Suppressor macrophage treated with lipopolysaccharide for 4 hours (primary cell): Measurements from ENCODE around the gene AIG1.
A peak's percentile ranks its signal among the peaks of the same experiment; 100 is the strongest.
"Not testable (repeated sequence)": the region's sequence is repeated elsewhere in the genome, so short reads cannot be mapped to it uniquely, and the experiment has no call there.

ENCODE experiments used
- DNase-seq: peaks from one replicate; pipeline ENCODE4 v3.0.0-alpha.2; 2020

AIG1 gene

DNA sequence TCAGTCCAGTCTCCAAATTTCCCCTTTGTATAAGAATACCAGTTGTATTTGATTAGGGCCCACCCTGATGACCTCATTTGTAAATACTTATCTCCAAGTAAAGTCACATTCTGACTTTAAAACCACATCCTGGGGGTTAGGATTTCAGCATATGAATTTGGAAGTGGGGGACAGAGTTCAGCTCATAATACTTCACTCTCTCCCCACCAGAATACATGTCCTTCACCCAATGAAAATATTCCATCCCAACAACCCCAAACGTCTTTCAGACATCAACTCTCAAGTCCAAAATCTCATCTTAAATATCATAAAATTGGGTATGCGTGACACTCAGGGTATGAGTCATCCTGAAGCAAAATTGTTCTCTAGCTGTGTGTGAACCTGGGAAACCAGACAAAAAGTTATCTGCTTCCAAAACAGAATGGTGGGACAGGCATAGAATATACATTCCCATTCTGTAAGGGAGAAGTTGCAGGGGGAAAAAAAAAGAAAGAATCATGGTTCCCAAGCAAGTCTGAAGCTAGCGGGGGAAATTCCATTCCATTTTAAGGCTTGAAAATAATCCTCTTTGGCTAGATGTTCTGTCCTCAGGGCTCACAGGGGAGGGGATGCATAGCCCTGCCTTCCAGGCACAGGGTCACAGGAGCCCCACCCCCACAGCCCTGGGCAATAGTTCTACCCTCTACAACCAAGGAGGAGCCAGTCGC, 275.9 kb downstream of the AIG1 start:
- DNase-seq = no peak

DNA sequence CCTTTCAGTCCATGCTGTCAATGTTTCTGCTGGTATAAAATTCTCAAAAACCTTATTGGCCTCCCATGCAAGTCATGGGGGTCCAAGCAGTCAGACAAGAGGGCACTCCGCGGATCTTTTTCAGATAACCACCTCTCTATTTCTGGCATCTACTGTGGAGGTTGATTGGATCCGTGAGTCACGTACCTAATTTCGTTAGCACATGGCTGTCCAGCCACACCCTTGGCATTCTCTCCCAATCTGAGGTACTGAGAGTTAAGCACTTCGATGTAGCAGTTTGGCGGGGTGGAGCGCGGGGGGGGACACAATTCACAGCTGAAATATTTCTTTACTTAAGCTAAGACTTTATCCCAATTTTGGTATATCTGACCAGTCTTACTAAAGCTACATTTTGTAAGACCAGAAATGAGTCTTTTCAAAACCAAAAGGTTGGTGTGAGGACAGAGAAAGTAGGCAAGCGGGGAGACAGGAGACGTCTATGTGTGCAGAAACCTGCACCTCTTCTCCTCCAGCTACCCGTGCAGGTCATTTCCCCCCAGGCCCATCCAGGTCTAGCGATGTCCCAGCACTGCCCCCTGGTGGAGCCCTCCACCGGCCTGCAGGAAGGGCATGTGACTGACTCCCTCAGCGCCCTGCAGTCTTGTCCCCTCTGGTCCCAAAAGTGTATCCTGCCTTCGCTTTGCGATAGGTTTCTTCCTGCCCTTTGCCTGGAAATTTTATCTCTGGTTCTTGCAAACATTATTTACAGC, 276.7 kb downstream of the AIG1 start:
- peak; percentile 23 for DNase-seq

DNA sequence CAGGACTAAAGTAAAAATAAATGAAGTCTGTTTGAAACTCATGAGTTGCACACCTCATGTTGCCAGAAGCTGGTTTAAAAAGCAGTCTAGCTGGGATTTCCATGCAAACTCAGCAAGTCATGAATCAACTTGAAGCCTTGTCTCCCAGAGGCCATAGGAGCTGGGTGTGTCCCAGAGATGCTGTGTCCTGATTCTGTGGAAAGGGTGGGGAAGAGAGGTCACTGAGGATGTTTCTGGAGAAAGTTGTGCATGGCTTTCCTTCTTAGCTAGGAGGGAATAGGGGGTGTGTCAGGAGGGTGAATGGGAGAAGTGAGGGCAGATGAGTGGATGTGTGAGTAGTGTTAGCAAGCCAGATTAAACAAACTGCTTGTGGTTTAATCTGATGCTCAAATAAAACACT, 278.5 kb downstream of the AIG1 start:
- no peak for DNase-seq

DNA sequence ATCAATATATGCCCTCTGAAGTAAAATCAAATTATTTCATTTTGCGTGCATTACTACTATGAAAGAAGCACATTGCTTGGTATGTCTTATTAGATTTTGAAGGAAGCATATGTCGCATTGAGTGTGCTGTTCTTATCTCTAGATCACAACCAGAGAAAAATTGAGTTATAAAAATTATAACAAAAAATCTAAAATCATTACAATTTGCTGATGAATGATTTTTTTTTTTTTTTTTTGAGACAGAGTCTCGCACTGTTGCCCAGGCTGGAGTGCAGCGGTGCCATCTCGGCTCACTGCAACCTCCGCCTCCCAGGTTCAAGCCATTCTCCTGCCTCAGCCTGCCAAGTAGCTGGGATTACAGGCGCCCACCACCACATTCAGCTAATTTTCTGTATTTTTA, 284.8 kb downstream of the AIG1 start:
- not testable (repeated sequence) for DNase-seq

GRCh38 chr6:143346004-143346403, 285.3 kb downstream of the AIG1 start:
- no peak for DNase-seq

- no peak for DNase-seq
These were observed 287.8 kb downstream of the AIG1 start for GRCh38 chr6:143348531-143348930.

DNA sequence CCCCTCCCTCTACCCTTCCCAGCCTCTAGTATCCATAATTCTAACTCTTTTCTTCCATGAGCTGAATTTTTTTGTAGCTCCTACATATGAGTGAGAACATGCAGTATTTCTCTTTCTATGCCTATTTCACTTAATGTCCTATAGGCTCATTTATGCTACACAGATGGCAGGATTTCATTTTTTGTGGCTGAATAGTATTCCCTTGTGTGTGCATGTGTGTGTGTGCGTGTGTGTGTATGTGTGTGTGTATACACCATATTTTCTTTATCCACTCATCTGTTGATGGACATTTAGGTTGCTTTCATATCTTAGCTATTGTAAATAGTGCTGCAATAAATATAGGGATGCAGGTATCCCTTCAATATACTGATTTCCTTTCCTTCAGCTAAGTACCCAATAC, 288.8 kb downstream of the AIG1 start:
- DNase-seq = no peak

DNA sequence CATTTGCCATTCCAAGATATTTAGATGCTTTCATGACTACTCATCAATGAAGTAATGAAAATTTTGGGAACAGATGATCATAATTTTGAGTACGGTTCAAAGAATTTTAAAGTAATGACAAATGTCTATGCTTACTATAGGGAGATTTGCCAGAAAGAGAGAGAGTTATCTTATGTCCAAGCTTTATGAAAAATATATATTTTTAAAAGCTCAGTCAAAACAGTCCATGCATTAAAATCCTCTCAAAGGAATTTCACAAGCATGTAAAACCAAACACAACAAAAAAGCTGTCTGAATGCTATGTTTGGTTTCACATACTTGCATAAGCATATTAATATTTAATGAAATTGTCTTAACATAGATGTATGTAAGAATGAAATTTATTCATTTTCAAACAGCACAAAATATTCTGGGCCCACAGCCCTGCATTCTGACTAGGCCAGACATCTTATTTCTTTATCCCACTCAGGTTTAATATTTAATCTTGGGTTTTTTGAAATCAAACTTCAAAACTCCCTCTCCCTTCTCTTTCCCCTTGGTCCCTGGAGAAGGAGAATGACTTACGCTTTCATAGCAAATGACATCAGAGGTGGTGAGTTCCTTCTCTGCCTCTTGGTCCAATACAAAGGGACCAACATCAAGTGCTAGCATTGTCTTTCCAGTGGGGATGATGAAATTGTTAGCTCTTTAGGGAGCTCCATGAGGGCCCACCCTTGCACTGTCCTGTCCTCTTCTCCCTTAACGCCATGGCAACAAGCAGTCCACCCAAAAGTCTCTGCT, 295.6 kb downstream of the AIG1 start:
- DNase-seq = no peak

DNA sequence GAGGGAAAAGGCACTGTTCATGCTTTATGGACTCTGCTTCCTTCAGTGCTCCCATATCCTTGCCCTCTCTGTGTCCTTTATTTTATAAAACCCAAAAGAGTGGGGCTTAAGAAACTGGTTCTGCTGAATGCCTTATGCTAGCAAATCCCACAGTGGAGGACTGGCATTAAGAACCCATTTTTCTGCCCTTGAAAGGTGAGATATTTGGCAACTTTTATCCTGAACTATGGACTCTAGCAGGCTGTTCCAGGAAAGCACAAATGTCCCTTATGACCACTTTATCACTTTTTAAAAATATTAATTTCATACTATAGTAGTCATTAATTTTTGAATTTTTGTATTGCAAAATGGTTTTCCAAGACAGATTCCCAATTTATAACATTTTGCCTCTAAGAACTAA, 296.5 kb downstream of the AIG1 start:
- no peak for DNase-seq

DNA sequence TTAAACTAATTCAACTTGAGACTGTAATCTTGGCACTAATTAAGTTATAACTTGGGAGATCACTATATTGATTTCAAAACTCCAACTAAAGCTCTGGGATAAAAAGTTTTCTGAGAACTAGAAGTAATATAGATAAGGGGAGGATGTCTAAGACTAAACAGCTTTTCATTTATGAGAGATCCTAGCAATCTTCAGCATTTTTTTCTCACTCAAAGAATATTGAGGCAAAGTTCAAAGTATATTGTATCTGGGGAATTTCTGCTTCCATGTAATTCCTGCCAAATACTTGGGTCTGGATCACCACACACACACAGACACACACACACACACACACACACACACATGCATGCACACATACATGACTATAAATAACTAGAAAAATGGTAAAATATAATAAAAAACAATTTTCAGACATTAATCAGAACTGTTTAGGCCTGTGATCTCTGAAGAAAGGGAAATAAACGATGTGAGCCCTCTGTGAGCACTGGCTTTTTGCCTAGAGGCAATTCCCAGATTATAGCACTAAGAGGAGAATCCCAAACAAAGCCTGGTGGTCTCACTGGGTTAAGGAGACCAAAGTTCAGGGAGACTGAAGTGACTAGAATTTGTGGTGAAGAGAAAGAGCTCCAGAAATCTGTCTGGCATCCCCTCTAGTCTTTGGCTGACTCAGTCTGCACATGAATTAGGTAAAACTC, 297.0 kb downstream of the AIG1 start:
- no peak for DNase-seq

GRCh38 chr6:143361536-143362191, 301.0 kb downstream of the AIG1 start:
- DNase-seq = no peak

GRCh38 chr6:143362192-143362558, 301.5 kb downstream of the AIG1 start:
- no peak for DNase-seq

GRCh38 chr6:143363299-143363698, 302.6 kb downstream of the AIG1 start:
- no peak for DNase-seq

GRCh38 chr6:143368426-143368825, 307.7 kb downstream of the AIG1 start:
- DNase-seq = peak; percentile 50

DNA sequence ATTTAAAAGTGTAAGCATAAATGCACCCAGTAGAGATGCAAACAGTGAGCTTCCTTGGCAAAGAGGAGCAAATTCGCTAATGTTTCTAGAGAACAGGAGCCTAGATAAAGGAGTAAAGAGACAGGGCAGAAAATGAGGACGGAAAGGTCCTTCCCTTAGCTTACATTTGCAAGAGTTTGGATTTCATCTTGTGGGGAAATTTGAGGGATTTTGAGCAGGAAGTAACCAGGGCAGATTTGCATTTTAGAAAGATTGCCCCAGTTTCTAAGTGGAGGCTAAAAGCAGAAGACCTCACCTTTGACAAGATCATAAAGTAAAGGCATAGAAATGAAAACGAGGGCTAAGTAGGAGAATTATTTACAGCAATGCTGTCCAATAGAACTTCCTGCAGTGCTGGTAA, 309.3 kb downstream of the AIG1 start:
- peak; percentile 9 for DNase-seq

GRCh38 chr6:143370812-143371370, 310.2 kb downstream of the AIG1 start:
- peak; percentile 14 for DNase-seq

GRCh38 chr6:143372199-143372882, 311.7 kb downstream of the AIG1 start:
- DNase-seq = no peak

DNA sequence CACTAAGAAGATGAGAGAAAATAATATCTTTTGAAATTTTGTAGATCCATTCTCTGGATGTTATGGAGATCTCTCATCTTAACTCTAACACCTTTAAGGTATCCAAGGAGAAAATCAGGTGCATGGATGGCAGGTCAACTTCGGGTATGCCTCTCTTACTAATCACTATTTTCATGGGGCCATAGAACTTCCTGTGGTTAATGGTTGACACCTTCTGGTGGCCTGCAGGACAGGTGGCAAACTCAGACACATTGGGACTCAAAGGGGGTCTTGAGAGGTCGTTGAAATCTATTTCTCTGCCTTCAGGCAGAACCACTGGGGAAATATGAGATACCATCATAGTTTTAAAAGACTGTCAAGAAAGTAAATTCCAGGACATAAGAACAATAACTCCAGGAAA, 313.3 kb downstream of the AIG1 start:
- DNase-seq = no peak

DNA sequence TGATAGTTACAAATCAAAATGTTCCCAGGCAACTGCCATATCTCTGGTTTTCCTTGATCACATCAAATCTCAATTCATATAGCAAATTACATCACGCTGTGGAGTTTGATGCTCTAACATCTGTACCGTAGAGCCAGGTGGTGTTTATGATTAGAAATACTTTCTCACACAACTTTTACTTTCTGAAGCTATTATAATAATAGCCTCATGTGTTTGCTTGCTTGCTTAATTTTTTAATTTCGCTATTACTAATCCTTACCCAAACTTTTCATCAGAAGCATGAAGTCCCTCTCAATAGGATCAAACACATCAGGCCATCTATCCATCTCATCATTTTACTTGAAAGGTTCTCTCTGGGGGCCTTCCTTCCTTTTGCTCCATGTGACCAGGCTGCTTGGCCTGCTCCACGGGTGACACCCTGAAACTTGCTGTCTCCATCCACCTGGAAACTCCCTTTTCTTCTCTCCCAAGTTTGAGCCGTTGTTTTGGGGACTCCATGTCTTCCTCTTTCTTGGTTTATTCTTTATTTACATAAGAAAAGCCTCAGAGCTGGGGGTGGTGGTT, 314.4 kb downstream of the AIG1 start:
- DNase-seq = no peak

DNA sequence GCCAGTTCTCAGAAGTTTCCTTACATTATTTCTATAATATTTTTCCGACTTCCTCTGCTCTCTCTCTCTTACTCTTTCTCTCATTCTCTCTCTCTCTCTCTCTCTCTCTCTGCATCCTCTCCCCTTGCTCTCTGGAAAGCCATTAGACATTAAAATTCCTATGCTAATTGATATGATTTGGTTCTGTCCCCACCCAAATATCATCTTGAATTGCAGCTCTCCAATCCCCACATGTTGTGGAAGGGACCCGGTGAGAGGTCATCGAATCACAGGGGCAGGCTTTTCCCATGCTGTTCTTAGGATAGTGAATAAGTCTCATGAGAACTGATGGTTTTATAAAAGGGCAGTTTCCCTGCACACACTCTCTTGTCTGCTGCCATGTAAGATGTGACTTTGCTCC, 315.7 kb downstream of the AIG1 start:
- DNase-seq = no peak

DNA sequence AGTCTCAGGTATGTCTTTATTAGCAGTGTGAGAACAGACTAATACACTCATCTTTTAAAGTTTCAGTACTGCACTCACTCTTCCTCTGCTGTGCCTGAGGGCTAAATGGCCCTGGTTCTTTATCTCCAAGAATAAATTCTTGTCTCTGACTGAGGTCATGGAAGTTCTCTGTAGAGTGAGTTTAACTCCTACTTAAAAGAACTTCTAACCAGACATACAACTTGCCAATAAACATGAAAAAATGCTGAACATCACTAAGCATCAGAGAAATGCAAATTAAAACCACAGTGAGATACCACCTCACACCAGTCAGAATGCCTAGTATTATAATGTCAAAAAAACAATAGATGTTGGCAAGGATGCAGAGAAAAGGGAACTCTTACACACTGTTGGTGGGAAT, 316.2 kb downstream of the AIG1 start:
- no peak for DNase-seq
